Keratinocyte (primary cell): ENCODE measurements around the gene CELF5. TPM values are rescaled to one million over a fixed set of nuclear protein-coding genes. Genes with fewer than 3 reads are reported as not detected.

Experiments used
- DNase-seq: peaks from one replicate; pipeline ENCODE4 v3.0.0-alpha.2; 2011; ENCODE audit warnings: low read depth, missing footprints, low spot score
- FAIRE-seq: peaks from 2 replicates; lab custom pipeline; 2011; peaks lifted over from hg19 to GRCh38; lab: Jason Lieb, UNC
- H2AFZ ChIP-seq: 2 replicates; pipeline ENCODE4 v1.6.0; 2012; ENCODE audit warnings: low read length, control low read depth, inconsistent platforms; ENCODE audit not compliant: control insufficient read depth
- H3K27ac ChIP-seq: 2 replicates; pipeline ENCODE4 v1.5.1; 2011; ENCODE audit warnings: low read length; ENCODE audit not compliant: control insufficient read depth, insufficient read depth
- H3K27me3 ChIP-seq: 3 replicates; pipeline ENCODE4 v1.6.0; 2011; ENCODE audit warnings: low read length; ENCODE audit not compliant: control insufficient read depth, insufficient read depth; ENCODE audit errors: extremely low read depth
- H3K36me3 ChIP-seq, 2 experiments: 2 replicates in 1 of 2; 3 replicates in 1 of 2; pipeline ENCODE4 v1.5.1; 2011; ENCODE audit warnings: low read length in 2 of 2, mild to moderate bottlenecking in 1 of 2; ENCODE audit not compliant: control insufficient read depth in 2 of 2, insufficient read depth in 2 of 2; ENCODE audit errors: extremely low read depth in 1 of 2
- H3K4me1 ChIP-seq: 3 replicates; pipeline ENCODE4 v1.5.1; 2011; ENCODE audit warnings: low read length; ENCODE audit not compliant: control insufficient read depth, insufficient read depth; ENCODE audit errors: extremely low read depth
- H3K4me2 ChIP-seq: 3 replicates; pipeline ENCODE4 v1.6.0; 2011; ENCODE audit warnings: low read depth, low read length; ENCODE audit not compliant: control insufficient read depth, insufficient read depth; ENCODE audit errors: extremely low read depth
- H3K4me3 ChIP-seq, 3 experiments: fragments of 200-600 bp in 1 of 3; sonication (generic) in 1 of 3; 2 replicates in 2 of 3; 3 replicates in 1 of 3; pipeline ENCODE4 v1.5.1; 2011 to 2016; ENCODE audit warnings: low read length in 3 of 3, mild to moderate bottlenecking in 3 of 3, control low read depth in 2 of 3, inconsistent platforms in 1 of 3, low read depth in 1 of 3, mixed read lengths in 1 of 3, mixed run types in 1 of 3, moderate library complexity in 1 of 3; ENCODE audit not compliant: control insufficient read depth in 2 of 3, insufficient read depth in 2 of 3; ENCODE audit errors: extremely low read depth in 1 of 3
- H3K79me2 ChIP-seq: 2 replicates; pipeline ENCODE4 v1.6.0; 2012; ENCODE audit warnings: low read length; ENCODE audit not compliant: control insufficient read depth, insufficient read depth
- H3K9ac ChIP-seq: 3 replicates; pipeline ENCODE4 v1.6.0; 2011; ENCODE audit warnings: low read length; ENCODE audit not compliant: control insufficient read depth, insufficient read depth; ENCODE audit errors: extremely low read depth
- H3K9me1 ChIP-seq: 3 replicates; pipeline ENCODE4 v1.6.0; 2011; ENCODE audit warnings: low read length; ENCODE audit not compliant: control insufficient read depth, insufficient read depth; ENCODE audit errors: extremely low read depth
- H3K9me3 ChIP-seq: 2 replicates; pipeline ENCODE4 v1.5.1; 2012; ENCODE audit warnings: low read depth, low read length; ENCODE audit not compliant: control insufficient read depth
- H4K20me1 ChIP-seq: 3 replicates; pipeline ENCODE4 v1.6.0; 2011; ENCODE audit warnings: low read length; ENCODE audit not compliant: control insufficient read depth, insufficient read depth; ENCODE audit errors: extremely low read depth
- EZH2 ChIP-seq: IDR thresholded peaks from one replicate; pipeline ENCODE4 v1.6.1; 2012; ENCODE audit warnings: inconsistent platforms, mild to moderate bottlenecking, low read length, moderate library complexity
- dilution Hi-C: fragments of 300-500 bp; cut with MboI; formaldehyde crosslinking; loops from one replicate; pipeline ENCODE4 v1.7.0; 2020; ENCODE audit warnings: low sequenced_read_pairs; ENCODE audit not compliant: extremely low pct_ligation_motif_present
- polyA plus RNA-seq, 5 experiments: library from polyadenylated mRNA; depleted of rRNA in 3 of 5; stranded (reverse) in 3 of 5; stranded (forward) in 1 of 5; unstranded in 1 of 5; fragments of >200 nt; gene quantifications; 1 replicate in 1 of 5; 2 replicates in 3 of 5; 3 replicates in 1 of 5; pipeline versions ENCODE4 v1.2.1 to v1.2.3, GENCODE V29; 2011 to 2012; ENCODE audit warnings: missing spikeins in 2 of 5, low read depth in 1 of 5, low replicate concordance in 1 of 5
- TF ChIP-seq, protein P1 (sequence below), 3 experiments: IDR thresholded peaks in 1 of 3; conservative IDR thresholded peaks in 1 of 3; optimal IDR thresholded peaks in 1 of 3; 2 replicates in 2 of 3; 3 replicates in 1 of 3; pipeline versions ENCODE3 to v1.5.1; 2011; ENCODE audit warnings: low read length in 3 of 3, mild to moderate bottlenecking in 3 of 3, moderate library complexity in 2 of 3, control low read depth in 1 of 3, inconsistent platforms in 1 of 3; ENCODE audit not compliant: insufficient read depth in 2 of 3; ENCODE audit errors: extremely low read depth in 1 of 3

Gene CELF5
- polyA plus RNA-seq, 1 donor (not counting 4 experiments of a cell fraction or from before 2014, with no cell fraction given): 0.04 TPM

DNA sequence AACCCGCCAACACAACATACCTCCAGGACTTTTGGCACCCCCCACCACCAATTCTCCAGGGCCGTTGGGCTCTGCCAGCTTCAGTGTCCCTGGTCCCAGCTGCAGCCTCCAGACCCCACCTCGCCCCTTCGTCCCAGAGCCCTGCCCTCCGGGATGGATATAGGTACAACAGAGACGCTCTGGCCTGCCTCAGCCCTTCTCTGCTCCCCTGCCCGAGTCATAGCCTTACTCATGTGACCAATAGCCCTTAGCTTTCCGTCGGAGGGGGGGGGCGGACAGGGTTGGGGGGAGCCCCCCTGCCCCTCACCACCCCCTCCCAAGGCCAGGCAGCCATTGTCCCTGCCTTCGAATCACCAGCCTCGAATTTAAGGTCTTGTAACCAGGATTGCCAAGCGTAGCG is 71.1 kb downstream of the CELF5 start:
- Histone ChIP-seq H4K20me1 (no peaks in the 10 kb centered on the region), H3K27me3 (peaks cover 13% of the 10 kb centered on the region), H3K4me1 (no peaks in the 10 kb centered on the region), H3K4me3 (no peak overlapping the region), H3K4me2 (no peak overlapping the region), H3K27ac (no peak overlapping the region), H3K79me2 (no peaks in the 10 kb centered on the region), H3K9me1 (no peaks in the 10 kb centered on the region), H2AFZ (no peak overlapping the region), H3K36me3 (no peaks in the 10 kb centered on the region), H3K9ac (no peak overlapping the region), H3K9me3 (no peaks in the 10 kb centered on the region)
- DNase-seq (no peak), FAIRE-seq (no peak)
- TF ChIP-seq EZH2: no peak
- TF ChIP-seq, protein P1, sequence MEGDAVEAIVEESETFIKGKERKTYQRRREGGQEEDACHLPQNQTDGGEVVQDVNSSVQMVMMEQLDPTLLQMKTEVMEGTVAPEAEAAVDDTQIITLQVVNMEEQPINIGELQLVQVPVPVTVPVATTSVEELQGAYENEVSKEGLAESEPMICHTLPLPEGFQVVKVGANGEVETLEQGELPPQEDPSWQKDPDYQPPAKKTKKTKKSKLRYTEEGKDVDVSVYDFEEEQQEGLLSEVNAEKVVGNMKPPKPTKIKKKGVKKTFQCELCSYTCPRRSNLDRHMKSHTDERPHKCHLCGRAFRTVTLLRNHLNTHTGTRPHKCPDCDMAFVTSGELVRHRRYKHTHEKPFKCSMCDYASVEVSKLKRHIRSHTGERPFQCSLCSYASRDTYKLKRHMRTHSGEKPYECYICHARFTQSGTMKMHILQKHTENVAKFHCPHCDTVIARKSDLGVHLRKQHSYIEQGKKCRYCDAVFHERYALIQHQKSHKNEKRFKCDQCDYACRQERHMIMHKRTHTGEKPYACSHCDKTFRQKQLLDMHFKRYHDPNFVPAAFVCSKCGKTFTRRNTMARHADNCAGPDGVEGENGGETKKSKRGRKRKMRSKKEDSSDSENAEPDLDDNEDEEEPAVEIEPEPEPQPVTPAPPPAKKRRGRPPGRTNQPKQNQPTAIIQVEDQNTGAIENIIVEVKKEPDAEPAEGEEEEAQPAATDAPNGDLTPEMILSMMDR (optimal IDR thresholded peaks at IDR 0.05 in 1 of 3, IDR thresholded peaks at IDR 0.05 in 1 of 3, conservative IDR thresholded peaks at IDR 0.05 in 1 of 3; ENCODE audit: extremely low read depth in 1 of 3, insufficient read depth in 2 of 3, low read length in 3 of 3): no peak
- dilution Hi-C loops: no loop called here

DNA sequence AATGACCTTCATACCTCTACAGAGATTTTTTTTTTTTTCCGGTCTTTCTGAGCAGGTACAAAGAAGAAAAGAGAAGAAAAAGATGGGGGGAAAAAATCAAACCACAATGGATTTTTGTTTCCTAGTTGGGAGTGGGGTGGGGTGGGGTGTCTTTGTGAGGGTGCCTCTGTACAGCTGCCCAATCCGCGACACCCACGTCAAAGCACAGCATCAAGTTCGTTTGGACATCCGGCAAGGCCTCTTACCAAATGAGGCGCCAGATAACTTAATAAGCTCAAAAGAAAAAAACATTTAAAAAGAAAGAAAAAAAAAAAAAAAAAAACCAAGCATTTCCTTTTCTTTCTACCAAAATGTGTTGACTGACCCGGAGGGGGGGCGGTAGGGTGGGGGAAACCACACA is 71.6 kb downstream of the CELF5 start:
- Histone ChIP-seq H2AFZ (no peak overlapping the region), H3K4me1 (no peaks in the 10 kb centered on the region), H3K4me2 (no peak overlapping the region), H3K79me2 (no peaks in the 10 kb centered on the region), H3K36me3 (no peaks in the 10 kb centered on the region), H3K27ac (no peak overlapping the region), H3K4me3 (no peak overlapping the region), H3K9ac (no peak overlapping the region), H3K27me3 (peaks cover 13% of the 10 kb centered on the region), H4K20me1 (no peaks in the 10 kb centered on the region), H3K9me1 (no peaks in the 10 kb centered on the region), H3K9me3 (no peaks in the 10 kb centered on the region)
- dilution Hi-C loops: no loop called here
- DNase-seq (no peak), FAIRE-seq (no peak)
- TF ChIP-seq, protein P1 (optimal IDR thresholded peaks at IDR 0.05 in 1 of 3, IDR thresholded peaks at IDR 0.05 in 1 of 3, conservative IDR thresholded peaks at IDR 0.05 in 1 of 3; ENCODE audit: extremely low read depth in 1 of 3, insufficient read depth in 2 of 3, low read length in 3 of 3): no peak
- no peak for TF ChIP-seq EZH2
